IPS-18a (cell line): ENCODE measurements around the gene AGO1.
"Not testable (repeated sequence)": the region's sequence is repeated elsewhere in the genome, so short reads cannot be mapped to it uniquely, and the experiment has no call there.

Experiments
- H3K27ac ChIP-seq: one replicate; pipeline ENCODE4 v1.5.1; 2013; ENCODE audit warnings: low read length
- H3K27me3 ChIP-seq: one replicate; pipeline ENCODE4 v1.6.1; 2013; ENCODE audit warnings: mild to moderate bottlenecking, low read length; ENCODE audit not compliant: control insufficient read depth, insufficient read depth
- H3K36me3 ChIP-seq: one replicate; pipeline ENCODE4 v1.6.1; 2013; ENCODE audit warnings: low read depth, low read length; ENCODE audit not compliant: control insufficient read depth
- H3K4me1 ChIP-seq: one replicate; pipeline ENCODE4 v1.6.1; 2013; ENCODE audit warnings: low read depth, low read length; ENCODE audit not compliant: control insufficient read depth
- H3K4me3 ChIP-seq: one replicate; pipeline ENCODE4 v1.5.1; 2013; ENCODE audit warnings: low read length
- H3K9ac ChIP-seq: one replicate; pipeline ENCODE4 v1.6.1; 2013; ENCODE audit warnings: mild to moderate bottlenecking, low read length, moderate library complexity
- H3K9me3 ChIP-seq: one replicate; pipeline ENCODE4 v1.6.1; 2013; ENCODE audit warnings: low read depth, low read length; ENCODE audit not compliant: control insufficient read depth

AGO1 gene

DNA sequence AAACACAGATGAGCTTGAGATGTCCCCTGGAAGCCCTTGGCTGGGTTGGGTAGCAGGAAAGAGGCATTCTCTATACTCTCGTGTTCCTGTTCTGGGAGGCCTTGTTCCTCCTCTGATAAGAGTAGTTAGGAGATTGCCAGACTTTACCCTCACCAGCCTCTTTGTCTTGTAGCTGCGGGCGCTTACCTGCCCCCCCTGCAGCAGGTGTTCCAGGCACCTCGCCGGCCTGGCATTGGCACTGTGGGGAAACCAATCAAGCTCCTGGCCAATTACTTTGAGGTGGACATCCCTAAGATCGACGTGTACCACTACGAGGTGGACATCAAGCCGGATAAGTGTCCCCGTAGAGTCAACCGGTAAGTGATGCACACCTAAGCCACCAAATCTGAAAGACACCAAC is 5.2 kb downstream of the AGO1 start:
- Histone ChIP-seq H3K27me3 (no peaks in the 10 kb centered on the region), H3K9ac (no peak overlapping the region), H3K27ac (no peak overlapping the region), H3K36me3 (peaks cover 34% of the 10 kb centered on the region), H3K4me1 (peaks cover 30% of the 10 kb centered on the region), H3K9me3 (no peaks in the 10 kb centered on the region), H3K4me3 (no peak overlapping the region)

DNA sequence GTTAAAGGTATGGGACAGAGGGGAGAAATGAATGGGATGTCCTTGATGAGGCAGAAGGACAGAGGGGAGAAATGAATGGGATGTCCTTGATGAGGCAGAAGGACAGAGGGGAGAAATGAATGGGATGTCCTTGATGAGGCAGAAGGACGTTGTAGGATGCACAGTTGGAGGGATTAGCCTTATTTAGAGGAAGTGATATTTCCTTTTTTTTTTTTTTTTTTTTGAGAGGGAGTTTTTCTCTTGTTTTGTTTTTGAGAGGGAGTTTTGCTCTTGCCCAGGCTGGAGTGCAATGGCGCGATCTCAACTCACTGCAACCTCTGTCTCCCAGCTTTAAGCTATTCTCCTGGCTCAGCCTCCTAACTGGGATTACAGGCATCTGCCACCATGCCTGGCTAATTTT is 6.0 kb downstream of the AGO1 start:
- not testable (repeated sequence) for H3K4me3 ChIP-seq, H3K9me3 ChIP-seq, H3K9ac ChIP-seq, H3K27ac ChIP-seq, H3K27me3 ChIP-seq
- Histone ChIP-seq H3K4me1 (peaks cover 30% of the 10 kb centered on the region), H3K36me3 (peaks cover 41% of the 10 kb centered on the region)

DNA sequence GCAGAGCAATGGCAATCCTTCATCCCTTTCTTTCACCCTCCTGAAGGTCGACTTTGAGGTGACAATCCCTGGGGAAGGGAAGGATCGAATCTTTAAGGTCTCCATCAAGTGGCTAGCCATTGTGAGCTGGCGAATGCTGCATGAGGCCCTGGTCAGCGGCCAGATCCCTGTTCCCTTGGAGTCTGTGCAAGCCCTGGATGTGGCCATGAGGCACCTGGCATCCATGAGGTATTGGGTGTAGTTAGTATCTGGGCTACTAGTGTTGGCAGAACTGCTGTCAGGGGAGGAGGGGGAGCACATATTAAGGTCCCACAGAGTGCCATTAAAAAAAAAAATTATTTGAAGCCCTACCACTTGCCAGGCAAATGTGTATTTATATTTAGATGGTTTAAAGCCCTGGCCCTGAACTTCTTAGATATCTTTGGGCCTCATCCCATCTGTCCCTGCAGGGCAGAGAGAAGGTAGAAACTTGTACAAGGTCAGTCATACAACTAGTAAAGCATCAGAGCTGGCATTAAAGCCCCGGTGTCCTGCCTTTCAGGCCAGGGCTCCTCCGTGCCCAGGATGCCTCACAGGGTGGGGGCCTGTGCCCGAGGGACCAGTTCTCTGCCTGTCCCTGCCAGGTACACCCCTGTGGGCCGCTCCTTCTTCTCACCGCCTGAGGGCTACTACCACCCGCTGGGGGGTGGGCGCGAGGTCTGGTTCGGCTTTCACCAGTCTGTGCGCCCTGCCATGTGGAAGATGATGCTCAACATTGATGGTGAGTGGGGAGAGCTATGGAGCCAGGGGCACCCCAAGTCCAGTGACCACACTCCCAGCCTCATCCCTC is 10.3 kb downstream of the AGO1 start:
- H3K27me3 ChIP-seq, result no peaks in the 10 kb centered on the region
- no peak overlapping the region for H3K9ac ChIP-seq
- H3K27ac ChIP-seq, result no peak overlapping the region
- no peak overlapping the region for H3K4me3 ChIP-seq
- no peaks in the 10 kb centered on the region for H3K9me3 ChIP-seq
- no peaks in the 10 kb centered on the region for H3K4me1 ChIP-seq
- H3K36me3 ChIP-seq, result peaks cover 77% of the 10 kb centered on the region

DNA sequence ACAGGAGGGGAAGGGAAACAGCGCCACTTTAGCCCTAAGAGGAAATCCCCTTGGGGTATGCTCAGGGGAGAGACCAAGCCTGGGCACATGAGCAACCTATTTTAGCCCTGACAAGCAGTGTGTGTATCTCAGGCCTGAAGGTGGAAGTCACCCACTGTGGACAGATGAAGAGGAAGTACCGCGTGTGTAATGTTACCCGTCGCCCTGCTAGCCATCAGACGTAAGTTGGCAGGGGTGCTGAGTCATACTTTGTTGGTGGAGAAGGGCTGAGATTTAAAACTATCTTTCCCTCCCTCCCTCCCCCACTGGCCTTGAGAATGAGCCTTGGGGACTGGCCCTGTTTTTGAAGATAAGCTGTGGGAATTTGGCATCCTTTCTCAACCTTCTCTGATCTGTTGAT is 11.2 kb downstream of the AGO1 start:
- Histone ChIP-seq H3K4me3 (no peak overlapping the region), H3K36me3 (peaks cover 81% of the 10 kb centered on the region), H3K4me1 (no peaks in the 10 kb centered on the region), H3K9me3 (no peaks in the 10 kb centered on the region), H3K9ac (no peak overlapping the region), H3K27ac (no peak overlapping the region), H3K27me3 (no peaks in the 10 kb centered on the region)

DNA sequence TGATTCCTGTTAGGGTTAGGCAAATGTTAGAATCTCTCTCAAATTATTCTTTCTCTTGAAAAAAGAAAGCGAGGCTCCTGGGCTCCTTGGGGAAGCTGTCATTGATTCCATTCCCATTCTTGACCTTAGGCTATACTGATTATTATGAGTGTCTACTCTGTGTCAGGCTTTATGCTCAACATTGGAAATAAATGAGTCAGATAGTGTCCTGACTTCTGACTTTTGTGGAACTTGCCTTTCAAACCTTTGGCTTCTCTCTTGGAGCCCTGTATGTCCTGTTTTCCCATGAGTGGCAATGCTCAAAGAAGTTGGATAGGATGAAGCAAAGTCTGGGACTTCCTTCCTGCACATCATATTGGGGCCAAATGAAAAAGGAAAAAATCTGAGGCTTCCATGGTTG is 11.6 kb downstream of the AGO1 start:
- Histone ChIP-seq H3K4me3 (no peak overlapping the region), H3K27ac (no peak overlapping the region), H3K36me3 (peaks cover 86% of the 10 kb centered on the region), H3K9ac (no peak overlapping the region), H3K27me3 (no peaks in the 10 kb centered on the region), H3K9me3 (no peaks in the 10 kb centered on the region), H3K4me1 (no peaks in the 10 kb centered on the region)

DNA sequence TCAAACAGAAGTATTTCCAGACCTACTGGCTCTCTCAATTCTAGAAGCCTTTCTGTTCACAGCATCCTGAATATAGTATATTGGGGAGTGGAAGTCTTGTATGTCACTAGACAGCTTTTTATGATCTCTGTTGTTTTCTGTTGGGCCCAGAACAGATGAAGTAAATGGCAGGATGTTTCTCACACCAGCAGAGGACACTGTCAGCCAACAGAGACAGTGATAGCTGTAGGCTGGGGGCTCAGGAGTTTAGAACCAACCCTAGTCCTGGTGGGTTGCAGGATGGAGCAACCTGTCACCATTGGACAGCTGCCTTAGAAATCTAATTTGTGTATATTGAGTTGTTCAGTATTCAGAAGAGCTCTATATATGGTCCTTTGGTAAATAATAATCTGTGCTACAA is 16.9 kb downstream of the AGO1 start:
- H3K9ac ChIP-seq, result no peak overlapping the region
- H3K36me3 ChIP-seq, result peaks cover 69% of the 10 kb centered on the region
- no peak overlapping the region for H3K27ac ChIP-seq
- no peaks in the 10 kb centered on the region for H3K4me1 ChIP-seq
- H3K4me3 ChIP-seq, result no peak overlapping the region
- no peaks in the 10 kb centered on the region for H3K9me3 ChIP-seq
- no peaks in the 10 kb centered on the region for H3K27me3 ChIP-seq

DNA sequence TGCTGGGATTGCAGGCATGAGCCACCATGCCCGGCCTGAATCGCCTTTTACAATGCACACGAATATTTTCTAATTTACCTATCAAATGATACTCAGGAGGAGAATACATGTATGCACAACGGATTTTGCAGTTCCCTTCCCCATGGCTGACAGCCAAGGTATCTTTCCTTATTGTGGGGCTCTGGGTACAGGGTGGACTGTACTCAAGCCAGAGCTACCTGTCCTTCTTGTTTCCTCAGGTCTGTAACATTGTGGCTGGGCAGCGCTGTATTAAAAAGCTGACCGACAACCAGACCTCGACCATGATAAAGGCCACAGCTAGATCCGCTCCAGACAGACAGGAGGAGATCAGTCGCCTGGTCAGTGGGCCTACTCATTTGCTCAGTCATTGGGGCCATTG is 18.2 kb downstream of the AGO1 start:
- H3K27me3 ChIP-seq, result no peaks in the 10 kb centered on the region
- H3K9me3 ChIP-seq, result no peaks in the 10 kb centered on the region
- H3K4me1 ChIP-seq, result no peaks in the 10 kb centered on the region
- no peak overlapping the region for H3K4me3 ChIP-seq
- no peak overlapping the region for H3K27ac ChIP-seq
- peaks cover 69% of the 10 kb centered on the region for H3K36me3 ChIP-seq
- no peak overlapping the region for H3K9ac ChIP-seq

DNA sequence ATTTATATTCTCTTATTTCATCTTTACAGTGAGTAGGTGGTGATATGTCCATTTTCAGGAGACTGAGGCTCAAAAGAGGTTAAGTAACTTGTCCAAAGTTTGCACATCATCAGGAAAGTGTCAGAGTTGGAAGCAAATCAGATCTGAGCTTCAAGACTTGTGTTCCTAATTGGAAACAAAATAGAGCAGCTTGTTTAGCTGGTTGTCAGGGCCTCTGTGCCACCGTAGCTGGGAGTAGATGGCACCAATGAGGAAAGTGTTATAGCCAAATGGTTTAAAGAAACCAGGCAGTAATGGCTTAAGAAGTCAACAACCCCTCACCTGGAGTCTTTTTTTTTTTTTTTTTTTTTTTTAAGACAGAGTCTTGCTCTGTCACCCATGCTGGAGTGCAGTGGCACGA is 19.7 kb downstream of the AGO1 start:
- no peak overlapping the region for H3K27ac ChIP-seq
- H3K4me1 ChIP-seq, result no peaks in the 10 kb centered on the region
- no peak overlapping the region for H3K9ac ChIP-seq
- H3K36me3 ChIP-seq, result peaks cover 69% of the 10 kb centered on the region
- no peaks in the 10 kb centered on the region for H3K9me3 ChIP-seq
- no peaks in the 10 kb centered on the region for H3K27me3 ChIP-seq
- H3K4me3 ChIP-seq, result no peak overlapping the region

DNA sequence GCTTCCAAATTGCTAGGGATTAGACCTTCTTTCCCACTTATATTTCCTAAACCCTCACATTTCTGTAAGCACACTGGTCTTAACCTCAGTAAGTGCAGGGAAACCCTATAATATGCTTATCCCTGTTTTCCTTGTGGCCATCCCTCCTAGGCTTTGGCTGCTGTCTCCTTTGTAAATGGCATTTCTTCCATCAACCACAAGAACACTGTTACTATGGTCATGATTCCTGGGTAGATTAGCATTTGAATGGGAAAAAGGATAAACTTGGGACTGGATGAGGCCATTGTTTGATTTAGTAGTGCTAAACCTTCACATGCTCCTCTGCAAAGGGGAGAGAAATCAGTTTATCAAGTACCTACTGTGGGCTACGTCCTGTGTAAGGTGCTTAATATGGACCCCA is 31.7 kb downstream of the AGO1 start:
- Histone ChIP-seq H3K36me3 (peaks cover 74% of the 10 kb centered on the region), H3K4me1 (no peaks in the 10 kb centered on the region), H3K27ac (no peak overlapping the region), H3K9me3 (no peaks in the 10 kb centered on the region), H3K27me3 (no peaks in the 10 kb centered on the region), H3K9ac (no peak overlapping the region), H3K4me3 (no peak overlapping the region)

DNA sequence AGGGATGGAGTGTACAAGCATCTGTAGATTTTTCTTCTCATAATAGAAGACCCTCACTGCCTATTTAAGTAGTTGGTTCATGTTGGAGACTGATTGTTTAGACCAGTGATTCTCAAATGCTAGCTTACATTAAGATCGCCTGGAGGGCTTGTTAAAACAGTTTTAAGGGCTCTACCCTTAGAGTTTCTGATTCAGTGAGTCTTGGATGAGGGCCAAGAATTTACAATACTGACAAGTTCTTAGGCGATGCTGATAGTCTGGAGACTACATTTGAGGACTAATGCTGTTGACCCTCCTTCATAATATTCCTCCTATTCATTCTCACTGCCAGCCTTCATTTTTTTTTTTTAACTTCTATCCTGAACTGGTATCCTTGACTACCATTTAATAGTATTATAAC is 32.7 kb downstream of the AGO1 start:
- Histone ChIP-seq H3K27me3 (no peaks in the 10 kb centered on the region), H3K9ac (no peak overlapping the region), H3K27ac (no peak overlapping the region), H3K36me3 (peaks cover 80% of the 10 kb centered on the region), H3K4me3 (no peak overlapping the region), H3K4me1 (no peaks in the 10 kb centered on the region), H3K9me3 (no peaks in the 10 kb centered on the region)

DNA sequence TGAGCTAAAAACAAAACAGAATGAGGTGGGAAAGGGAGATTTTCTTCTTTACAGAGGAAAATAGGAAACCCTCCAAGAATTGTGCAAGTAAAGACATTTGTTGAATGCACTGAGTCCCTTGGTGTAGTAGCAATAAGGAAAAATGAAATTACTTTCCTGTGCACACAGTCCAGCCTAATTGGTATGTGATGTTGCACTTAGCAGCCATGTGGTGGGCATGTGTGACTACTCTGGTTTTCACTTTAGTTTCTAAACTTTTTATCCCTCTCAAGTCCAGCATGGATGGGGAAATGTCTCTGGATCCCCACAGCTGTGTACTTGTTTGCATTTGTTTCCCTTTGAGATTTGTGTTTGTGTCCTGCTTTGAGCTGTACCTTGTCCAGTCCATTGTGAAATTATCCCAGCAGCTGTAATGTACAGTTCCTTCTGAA is 40.8 kb downstream of the AGO1 start:
- no peak overlapping the region for H3K9ac ChIP-seq
- H3K36me3 ChIP-seq, result peaks cover 34% of the 10 kb centered on the region
- H3K9me3 ChIP-seq, result no peaks in the 10 kb centered on the region
- no peak overlapping the region for H3K27ac ChIP-seq
- H3K4me1 ChIP-seq, result no peaks in the 10 kb centered on the region
- no peaks in the 10 kb centered on the region for H3K27me3 ChIP-seq
- no peak overlapping the region for H3K4me3 ChIP-seq

DNA sequence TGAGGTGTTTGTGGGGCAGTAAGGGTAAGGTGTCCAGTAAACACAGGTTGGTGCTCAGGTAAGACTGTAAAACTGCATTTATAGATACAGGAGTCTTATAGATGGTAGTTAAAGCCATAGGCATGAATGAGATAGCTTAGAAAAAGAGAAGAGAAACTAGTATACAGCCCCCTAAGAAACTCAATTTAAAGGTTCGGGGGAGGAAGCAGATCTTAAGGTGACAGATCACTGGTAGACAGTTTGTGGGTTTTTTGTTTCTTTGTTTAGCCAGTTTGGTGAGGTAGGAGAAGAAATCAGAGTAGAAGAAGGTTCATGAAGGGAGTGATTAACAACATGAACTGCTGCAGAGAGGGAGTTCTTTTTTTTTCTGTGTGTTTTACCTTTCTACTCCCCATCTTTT is 41.8 kb downstream of the AGO1 start:
- peaks cover 3% of the 10 kb centered on the region for H3K4me1 ChIP-seq
- H3K36me3 ChIP-seq, result peaks cover 24% of the 10 kb centered on the region
- H3K9ac ChIP-seq, result no peak overlapping the region
- no peak overlapping the region for H3K4me3 ChIP-seq
- no peak overlapping the region for H3K27ac ChIP-seq
- no peaks in the 10 kb centered on the region for H3K9me3 ChIP-seq
- H3K27me3 ChIP-seq, result no peaks in the 10 kb centered on the region
